OCI-LY3 (cell line): ENCODE results near the gene LARGE1.

Source experiments
- H2AFZ ChIP-seq: fragments of 200-600, 300-600 bp; shearing (Covaris generic); 2 replicates; pipeline ENCODE4 v1.6.0; 2014; ENCODE audit warnings: antibody characterized with exemption, low read depth, low read length
- H3K27ac ChIP-seq: fragments of 200-600, 300-600 bp; sonication (generic); 2 replicates; pipeline ENCODE4 v1.5.1; 2014; ENCODE audit warnings: mild to moderate bottlenecking, low read length, moderate library complexity, mixed read lengths
- H3K27me3 ChIP-seq: fragments of 200-600, 300-600 bp; sonication (generic); 2 replicates; pipeline ENCODE4 v1.6.1; 2014; ENCODE audit warnings: low read depth, low read length, mixed read lengths
- H3K36me3 ChIP-seq: fragments of 200-600, 300-600 bp; sonication (generic); replicated peaks from 2 replicates; pipeline ENCODE3; 2014; ENCODE audit warnings: low read depth, low read length, mixed read lengths
- H3K4me1 ChIP-seq: fragments of 300-600, 200-600 bp; sonication (generic); 2 replicates; pipeline ENCODE4 v1.6.1; 2014; ENCODE audit warnings: low read length, mixed read lengths
- H3K4me2 ChIP-seq: fragments of 200-600, 300-600 bp; sonication (generic); 2 replicates; pipeline ENCODE4 v1.6.1; 2014; ENCODE audit warnings: low read length, mixed read lengths
- H3K4me3 ChIP-seq: fragments of 300-600, 200-600 bp; sonication (generic); 2 replicates; pipeline ENCODE4 v1.5.1; 2014; ENCODE audit warnings: antibody characterized with exemption, mild to moderate bottlenecking, low read length, moderate library complexity
- H3K79me2 ChIP-seq: fragments of 300-600, 200-600 bp; shearing (Covaris generic); 2 replicates; pipeline ENCODE4 v1.6.1; 2014; ENCODE audit warnings: mild to moderate bottlenecking, low read length, mixed read lengths
- H3K9ac ChIP-seq: fragments of 300-600, 200-600 bp; shearing (Covaris generic); 2 replicates; pipeline ENCODE4 v1.6.0; 2014; ENCODE audit warnings: mild to moderate bottlenecking, low read length, moderate library complexity
- H3K9me3 ChIP-seq: fragments of 200-600, 300-600 bp; shearing (Covaris generic); 2 replicates; pipeline ENCODE4 v1.6.1; 2014; ENCODE audit warnings: low read length, mixed read lengths; ENCODE audit not compliant: insufficient read depth
- H4K20me1 ChIP-seq: fragments of 200-600, 300-600 bp; sonication (generic); 2 replicates; pipeline ENCODE4 v1.6.1; 2016; ENCODE audit warnings: low read length, mixed read lengths; ENCODE audit not compliant: insufficient read depth
- EZH2phosphoT487 ChIP-seq: fragments of 200-600 bp; shearing (Covaris generic); IDR thresholded peaks from 2 replicates; pipeline ENCODE4 v1.6.1; 2018; ENCODE audit warnings: antibody characterized with exemption, mixed run types, low read depth
- TF ChIP-seq, protein P1 (sequence below): fragments of 200-600, 300-600 bp; sonication (generic); IDR thresholded peaks from 2 replicates; pipeline ENCODE4 v1.5.1; 2014; ENCODE audit warnings: antibody characterized with exemption, low read length, low read depth

The LARGE1 gene

GRCh38 chr22:33542153-33542552 is 378.1 kb downstream of the LARGE1 start:
- Histone ChIP-seq H3K4me3 (no peak overlapping the region), H3K79me2 (no peaks in the 10 kb centered on the region), H3K9ac (no peak overlapping the region), H3K4me2 (no peak overlapping the region), H3K4me1 (peaks cover 11% of the 10 kb centered on the region), H3K27ac (no peak overlapping the region), H3K36me3 (no peaks in the 10 kb centered on the region), H4K20me1 (peaks cover 14% of the 10 kb centered on the region; the same call in 1 of the 2 replicates), H2AFZ (no peak overlapping the region), H3K27me3 (no peaks in the 10 kb centered on the region), H3K9me3 (no peaks in the 10 kb centered on the region)
- TF ChIP-seq, protein P1, sequence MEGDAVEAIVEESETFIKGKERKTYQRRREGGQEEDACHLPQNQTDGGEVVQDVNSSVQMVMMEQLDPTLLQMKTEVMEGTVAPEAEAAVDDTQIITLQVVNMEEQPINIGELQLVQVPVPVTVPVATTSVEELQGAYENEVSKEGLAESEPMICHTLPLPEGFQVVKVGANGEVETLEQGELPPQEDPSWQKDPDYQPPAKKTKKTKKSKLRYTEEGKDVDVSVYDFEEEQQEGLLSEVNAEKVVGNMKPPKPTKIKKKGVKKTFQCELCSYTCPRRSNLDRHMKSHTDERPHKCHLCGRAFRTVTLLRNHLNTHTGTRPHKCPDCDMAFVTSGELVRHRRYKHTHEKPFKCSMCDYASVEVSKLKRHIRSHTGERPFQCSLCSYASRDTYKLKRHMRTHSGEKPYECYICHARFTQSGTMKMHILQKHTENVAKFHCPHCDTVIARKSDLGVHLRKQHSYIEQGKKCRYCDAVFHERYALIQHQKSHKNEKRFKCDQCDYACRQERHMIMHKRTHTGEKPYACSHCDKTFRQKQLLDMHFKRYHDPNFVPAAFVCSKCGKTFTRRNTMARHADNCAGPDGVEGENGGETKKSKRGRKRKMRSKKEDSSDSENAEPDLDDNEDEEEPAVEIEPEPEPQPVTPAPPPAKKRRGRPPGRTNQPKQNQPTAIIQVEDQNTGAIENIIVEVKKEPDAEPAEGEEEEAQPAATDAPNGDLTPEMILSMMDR = no peak
- TF ChIP-seq EZH2phosphoT487 = no peak

DNA sequence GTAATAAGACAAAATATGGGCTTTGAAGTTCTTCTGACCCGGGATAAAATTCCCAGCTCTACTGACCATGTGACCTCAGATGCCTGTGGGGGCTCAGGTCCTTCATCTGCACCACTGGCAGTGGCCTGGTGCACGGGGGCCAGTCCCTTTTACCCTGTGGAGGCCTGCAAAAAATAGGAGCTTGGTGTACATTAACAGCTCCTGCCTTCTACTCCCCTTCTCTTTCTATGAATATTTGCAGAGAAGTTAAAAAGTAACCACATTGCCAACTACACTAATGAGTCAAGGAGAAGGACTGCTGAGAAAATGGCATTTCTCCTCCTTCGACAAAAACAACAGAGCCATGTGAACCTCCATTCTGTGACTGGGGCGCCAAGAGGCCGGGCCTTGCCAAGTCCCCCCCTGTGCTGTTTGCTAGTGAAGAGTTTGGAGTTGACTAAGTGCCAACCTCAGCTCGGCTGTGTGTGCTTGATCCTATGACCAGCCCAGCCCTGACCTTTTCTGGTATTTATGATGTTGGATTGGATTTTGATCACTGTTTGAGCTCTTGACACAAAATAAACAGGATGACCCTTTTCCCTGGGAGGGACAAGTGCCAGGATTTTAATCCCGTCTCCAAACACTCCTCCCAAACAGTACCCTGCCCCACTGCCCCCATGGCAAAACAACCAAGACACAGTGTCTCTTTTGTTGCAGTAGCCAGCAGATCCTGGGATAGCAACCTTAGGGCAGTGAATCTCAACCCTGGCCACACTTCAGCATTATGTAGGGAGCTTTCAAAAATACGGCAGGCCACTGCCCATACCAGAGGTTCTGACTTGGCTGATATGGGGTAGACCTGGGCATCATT is 380.1 kb downstream of the LARGE1 start:
- Histone ChIP-seq H3K36me3 (no peaks in the 10 kb centered on the region), H3K9me3 (no peaks in the 10 kb centered on the region), H2AFZ (no peak overlapping the region), H3K27ac (no peak overlapping the region), H3K27me3 (no peaks in the 10 kb centered on the region), H3K4me3 (no peak overlapping the region), H3K79me2 (no peaks in the 10 kb centered on the region), H3K9ac (no peak overlapping the region), H4K20me1 (peaks cover 14% of the 10 kb centered on the region; the same call in 1 of the 2 replicates), H3K4me2 (peak overlapping the region; percentile 20), H3K4me1 (peaks cover 11% of the 10 kb centered on the region)
- no peak for TF ChIP-seq EZH2phosphoT487
- TF ChIP-seq, protein P1 = no peak

DNA sequence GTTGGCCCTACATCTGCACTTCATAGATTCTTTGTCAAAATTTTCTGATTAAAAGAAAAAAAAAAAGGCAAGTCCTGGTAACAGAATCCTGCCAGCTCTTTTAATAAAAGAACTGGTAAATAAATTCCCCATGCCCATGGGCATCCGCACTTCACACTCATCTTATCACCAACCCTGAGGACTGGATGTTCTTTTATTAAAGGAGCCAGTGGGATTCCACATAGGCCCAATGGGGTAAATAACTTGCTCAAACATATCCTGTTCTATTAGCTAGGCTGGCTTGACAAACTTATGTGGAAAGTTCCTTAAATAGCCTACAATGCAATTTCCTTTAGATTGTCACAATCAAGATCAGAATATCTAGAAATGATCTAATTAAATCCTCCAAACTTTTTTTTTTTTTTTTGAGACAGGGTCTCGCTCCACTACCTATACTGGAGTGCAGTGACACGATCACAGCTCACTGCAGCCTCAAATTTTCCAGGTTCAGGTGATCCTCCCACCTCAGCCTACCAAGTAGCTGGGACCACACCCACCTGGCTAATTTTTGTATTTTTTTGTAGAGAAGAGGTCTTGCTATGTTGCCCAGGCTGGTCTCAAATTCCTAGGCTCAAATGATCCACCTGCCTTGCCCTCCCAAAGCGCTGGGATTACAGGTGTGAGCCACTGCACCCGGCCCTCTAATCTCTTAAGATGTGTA is 380.9 kb downstream of the LARGE1 start:
- H2AFZ ChIP-seq = no peak overlapping the region
- H3K27me3 ChIP-seq = no peaks in the 10 kb centered on the region
- H3K79me2 ChIP-seq = no peaks in the 10 kb centered on the region
- H3K4me3 ChIP-seq = no peak overlapping the region
- no peak overlapping the region for H3K9ac ChIP-seq
- H3K4me2 ChIP-seq = no peak overlapping the region
- H4K20me1 ChIP-seq = peaks cover 14% of the 10 kb centered on the region; the same call in 1 of the 2 replicates
- H3K27ac ChIP-seq = no peak overlapping the region
- H3K9me3 ChIP-seq = no peaks in the 10 kb centered on the region
- H3K4me1 ChIP-seq = peaks cover 11% of the 10 kb centered on the region
- no peaks in the 10 kb centered on the region for H3K36me3 ChIP-seq
- TF ChIP-seq EZH2phosphoT487 = no peak
- TF ChIP-seq, protein P1 = no peak

DNA sequence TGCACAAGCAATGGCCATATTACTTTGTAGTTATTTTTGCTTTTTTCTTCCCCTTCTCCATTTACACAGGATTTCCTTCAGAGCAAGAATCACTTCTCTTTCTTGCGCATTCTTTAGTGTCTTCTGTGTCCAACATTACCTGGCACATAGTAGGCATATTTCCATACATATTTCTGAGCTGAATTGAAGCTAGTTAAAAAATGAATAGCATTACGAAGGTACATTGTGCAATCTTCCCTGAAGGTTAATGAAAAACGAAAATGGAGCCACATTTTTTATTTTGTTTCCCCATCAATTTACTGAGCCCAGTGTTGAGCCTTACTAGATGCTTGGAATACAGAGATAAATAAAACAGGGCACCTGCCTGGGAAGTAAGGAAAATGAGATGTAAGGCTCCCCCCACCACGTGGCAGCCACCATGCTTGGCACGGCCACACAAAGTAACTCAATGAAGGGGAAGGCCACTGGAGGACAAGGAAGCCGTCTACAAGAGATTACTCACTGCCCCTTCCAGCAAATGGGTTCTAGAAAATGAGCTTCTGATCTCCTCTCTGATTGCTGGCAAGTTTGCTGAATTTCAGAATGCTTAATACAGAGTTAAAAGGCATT is 381.9 kb downstream of the LARGE1 start:
- H3K27ac ChIP-seq = no peak overlapping the region
- no peak overlapping the region for H3K4me2 ChIP-seq
- H3K9me3 ChIP-seq = no peaks in the 10 kb centered on the region
- H3K9ac ChIP-seq = no peak overlapping the region
- H3K4me3 ChIP-seq = no peak overlapping the region
- no peak overlapping the region for H2AFZ ChIP-seq
- H3K79me2 ChIP-seq = no peaks in the 10 kb centered on the region
- no peaks in the 10 kb centered on the region for H3K27me3 ChIP-seq
- H3K36me3 ChIP-seq = no peaks in the 10 kb centered on the region
- H3K4me1 ChIP-seq = peaks cover 11% of the 10 kb centered on the region
- TF ChIP-seq EZH2phosphoT487 = no peak
- TF ChIP-seq, protein P1 = no peak
- peaks cover 14% of the 10 kb centered on the region; the same call in 1 of the 2 replicates for H4K20me1 ChIP-seq
